IPS-20b (cell line): ENCODE measurements around the gene SLC2A11.
"Not testable (repeated sequence)": the region's sequence is repeated elsewhere in the genome, so short reads cannot be mapped to it uniquely, and the experiment has no call there.

Experiments
- H3K27ac ChIP-seq: one replicate; pipeline ENCODE4 v1.5.1; 2013; ENCODE audit warnings: low read length
- H3K27me3 ChIP-seq: 2 replicates; pipeline ENCODE4 v1.6.1; 2013; ENCODE audit warnings: mild to moderate bottlenecking, low read length, inconsistent platforms; ENCODE audit not compliant: insufficient read depth
- H3K36me3 ChIP-seq: 2 replicates; pipeline ENCODE4 v1.6.1; 2013; ENCODE audit warnings: low read depth, mild to moderate bottlenecking, inconsistent platforms, low read length, moderate library complexity; ENCODE audit not compliant: insufficient read depth
- H3K4me1 ChIP-seq: 2 replicates; pipeline ENCODE4 v1.6.1; 2013; ENCODE audit warnings: mild to moderate bottlenecking, control low read depth, inconsistent platforms, low read length, moderate library complexity; ENCODE audit not compliant: insufficient read depth
- H3K4me3 ChIP-seq: 2 replicates; pipeline ENCODE4 v1.5.1; 2013; ENCODE audit warnings: mild to moderate bottlenecking, low read length, inconsistent platforms
- H3K9ac ChIP-seq: 2 replicates; pipeline ENCODE4 v1.6.1; 2013; ENCODE audit warnings: low read depth, mild to moderate bottlenecking, inconsistent platforms, low read length, moderate library complexity
- H3K9me3 ChIP-seq: 2 replicates; pipeline ENCODE4 v1.6.1; 2013; ENCODE audit warnings: mild to moderate bottlenecking, low read depth, low read length, inconsistent platforms; ENCODE audit not compliant: insufficient read depth

SLC2A11 gene

GRCh38 chr22:23906641-23907040 is 49.0 kb downstream of the SLC2A11 start:
- no peak overlapping the region for H3K4me3 ChIP-seq
- H3K9ac ChIP-seq: no peak overlapping the region
- H3K36me3 ChIP-seq: no peaks in the 10 kb centered on the region
- H3K27me3 ChIP-seq: peaks cover 18% of the 10 kb centered on the region; the same call in 1 of the 2 replicates
- H3K9me3 ChIP-seq: no peaks in the 10 kb centered on the region
- peaks cover 11% of the 10 kb centered on the region; the same call in 1 of the 2 replicates for H3K4me1 ChIP-seq
- H3K27ac ChIP-seq: no peak overlapping the region

- H3K9me3 ChIP-seq, H3K4me3 ChIP-seq, H3K36me3 ChIP-seq, H3K27ac ChIP-seq, H3K9ac ChIP-seq: not testable (repeated sequence)
- peaks cover 11% of the 10 kb centered on the region; the same call in 1 of the 2 replicates for H3K4me1 ChIP-seq
- H3K27me3 ChIP-seq: peaks cover 17% of the 10 kb centered on the region; the same call in 1 of the 2 replicates
Measured at GRCh38 chr22:23907423-23907822, 49.7 kb downstream of the SLC2A11 start.

- Histone ChIP-seq H3K27me3 (peaks cover 17% of the 10 kb centered on the region; the same call in 1 of the 2 replicates), H3K36me3 (no peaks in the 10 kb centered on the region), H3K9me3 (no peaks in the 10 kb centered on the region), H3K9ac (no peak overlapping the region), H3K4me3 (no peak overlapping the region), H3K4me1 (peaks cover 16% of the 10 kb centered on the region; the same call in 1 of the 2 replicates), H3K27ac (no peak overlapping the region)
Measured at GRCh38 chr22:23908587-23909205, 51.0 kb downstream of the SLC2A11 start.

- peaks cover 16% of the 10 kb centered on the region; the same call in 1 of the 2 replicates for H3K4me1 ChIP-seq
- H3K27ac ChIP-seq: no peak overlapping the region
- H3K27me3 ChIP-seq: peaks cover 17% of the 10 kb centered on the region; the same call in 1 of the 2 replicates
- no peak overlapping the region for H3K4me3 ChIP-seq
- no peaks in the 10 kb centered on the region for H3K9me3 ChIP-seq
- no peak overlapping the region for H3K9ac ChIP-seq
- H3K36me3 ChIP-seq: no peaks in the 10 kb centered on the region
Measured at GRCh38 chr22:23909296-23909898, 51.7 kb downstream of the SLC2A11 start.

- Histone ChIP-seq H3K9ac (no peak overlapping the region), H3K4me1 (peaks cover 16% of the 10 kb centered on the region; the same call in 1 of the 2 replicates), H3K27me3 (peaks cover 6% of the 10 kb centered on the region; the same call in 1 of the 2 replicates), H3K9me3 (no peaks in the 10 kb centered on the region), H3K27ac (no peak overlapping the region), H3K4me3 (no peak overlapping the region), H3K36me3 (no peaks in the 10 kb centered on the region)
Measured at GRCh38 chr22:23910496-23911190, 53.0 kb downstream of the SLC2A11 start.

GRCh38 chr22:23911318-23911980 is 53.8 kb downstream of the SLC2A11 start:
- Histone ChIP-seq H3K27ac (no peak overlapping the region), H3K9me3 (no peaks in the 10 kb centered on the region), H3K27me3 (no peaks in the 10 kb centered on the region), H3K4me1 (peaks cover 16% of the 10 kb centered on the region; the same call in 1 of the 2 replicates), H3K9ac (no peak overlapping the region), H3K36me3 (no peaks in the 10 kb centered on the region), H3K4me3 (no peak overlapping the region)

- Histone ChIP-seq H3K9ac (peak overlapping the region; percentile 85; the same call in 1 of the 2 replicates), H3K36me3 (no peaks in the 10 kb centered on the region), H3K27me3 (no peaks in the 10 kb centered on the region), H3K27ac (no peak overlapping the region), H3K4me3 (peak overlapping the region; percentile 76; the same call in 1 of the 2 replicates), H3K9me3 (no peaks in the 10 kb centered on the region), H3K4me1 (peaks cover 16% of the 10 kb centered on the region; the same call in 1 of the 2 replicates)
Measured at GRCh38 chr22:23912293-23912903, 54.7 kb downstream of the SLC2A11 start.

GRCh38 chr22:23913306-23913660 is 55.6 kb downstream of the SLC2A11 start:
- peak overlapping the region; percentile 33 for H3K27ac ChIP-seq
- no peaks in the 10 kb centered on the region for H3K36me3 ChIP-seq
- H3K4me1 ChIP-seq: peaks cover 16% of the 10 kb centered on the region; the same call in 1 of the 2 replicates
- H3K4me3 ChIP-seq: peak overlapping the region; percentile 76
- H3K9ac ChIP-seq: peak overlapping the region; percentile 85
- no peaks in the 10 kb centered on the region for H3K9me3 ChIP-seq
- H3K27me3 ChIP-seq: no peaks in the 10 kb centered on the region

GRCh38 chr22:23913661-23914353 is 56.1 kb downstream of the SLC2A11 start:
- peak overlapping the region; percentile 76 for H3K4me3 ChIP-seq
- H3K9ac ChIP-seq: peak overlapping the region; percentile 85
- H3K27me3 ChIP-seq: no peaks in the 10 kb centered on the region
- no peaks in the 10 kb centered on the region for H3K9me3 ChIP-seq
- no peaks in the 10 kb centered on the region for H3K36me3 ChIP-seq
- H3K4me1 ChIP-seq: peaks cover 12% of the 10 kb centered on the region; the same call in 1 of the 2 replicates
- peak overlapping the region; percentile 33 for H3K27ac ChIP-seq

- H3K4me3 ChIP-seq: no peak overlapping the region
- H3K4me1 ChIP-seq: peaks cover 5% of the 10 kb centered on the region; the same call in 1 of the 2 replicates
- H3K27ac ChIP-seq: no peak overlapping the region
- H3K27me3 ChIP-seq: no peaks in the 10 kb centered on the region
- H3K36me3 ChIP-seq: peaks cover 3% of the 10 kb centered on the region; the same call in 1 of the 2 replicates
- H3K9me3 ChIP-seq: no peaks in the 10 kb centered on the region
- H3K9ac ChIP-seq: no peak overlapping the region
Measured at GRCh38 chr22:23915290-23915689, 57.6 kb downstream of the SLC2A11 start.

- not testable (repeated sequence) for H3K9ac ChIP-seq, H3K9me3 ChIP-seq, H3K27me3 ChIP-seq, H3K27ac ChIP-seq, H3K4me3 ChIP-seq, H3K4me1 ChIP-seq
- H3K36me3 ChIP-seq: peaks cover 23% of the 10 kb centered on the region
Measured at GRCh38 chr22:23920267-23920611, 62.6 kb downstream of the SLC2A11 start.
